ENCODE results near the gene CASP6.

CASP6 gene

DNA sequence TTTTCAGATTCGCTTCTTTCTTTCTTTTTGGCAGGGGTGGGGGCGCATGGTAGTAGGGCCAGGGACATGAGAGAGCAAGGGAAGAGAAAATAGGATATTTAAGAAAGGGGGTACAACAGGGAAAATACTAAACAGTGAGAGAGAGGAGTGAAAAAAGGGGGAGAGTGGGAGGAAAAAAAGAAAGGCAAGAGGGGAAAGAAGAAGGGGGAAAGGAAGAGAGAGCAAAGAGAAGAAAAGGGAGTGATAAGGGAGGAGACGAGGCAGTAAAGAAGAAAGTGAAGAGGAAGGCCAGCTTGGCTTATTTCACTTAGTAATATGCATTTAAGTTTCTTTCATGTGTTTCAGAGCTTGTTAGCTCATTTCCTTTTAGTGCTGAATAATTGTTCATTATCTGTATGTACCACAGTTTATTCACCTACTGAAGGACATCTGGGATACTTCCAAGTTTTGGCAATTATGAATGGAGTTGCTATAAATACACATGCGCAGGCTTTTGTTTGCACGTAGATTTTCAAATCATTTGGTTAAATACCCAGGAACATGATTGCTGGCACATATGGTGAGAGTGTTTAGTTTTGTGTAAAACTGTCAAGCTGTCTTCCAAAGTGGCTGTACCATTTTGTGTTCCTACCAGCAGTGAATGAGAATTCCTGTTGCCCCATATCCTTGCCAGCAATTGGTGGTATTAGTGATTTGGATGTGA, 37.3 kb downstream of the CASP6 start:
- DNase-seq = no peak

GRCh38 chr4:109662771-109663170, 40.5 kb downstream of the CASP6 start:
- no peak for DNase-seq

DNA sequence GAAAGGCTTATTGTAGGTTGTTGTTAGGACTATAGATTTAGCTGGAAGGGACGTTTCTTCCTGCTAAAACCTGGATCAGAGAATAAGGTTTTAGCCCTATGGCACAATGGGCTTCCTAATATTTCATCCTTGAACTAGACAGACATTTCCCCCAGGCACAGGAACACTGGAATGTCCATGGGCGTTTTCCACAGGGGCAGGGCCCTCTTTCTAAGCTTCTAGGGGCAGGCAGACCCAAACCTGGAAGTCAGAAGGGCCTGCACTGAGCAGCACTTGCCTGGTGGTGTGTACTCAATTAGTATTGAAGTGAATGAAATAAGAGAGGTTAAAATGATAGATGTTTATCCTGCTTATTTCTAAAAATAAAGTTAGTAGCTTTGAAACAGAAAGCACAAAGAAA, 41.1 kb downstream of the CASP6 start:
- DNase-seq = no peak

DNA sequence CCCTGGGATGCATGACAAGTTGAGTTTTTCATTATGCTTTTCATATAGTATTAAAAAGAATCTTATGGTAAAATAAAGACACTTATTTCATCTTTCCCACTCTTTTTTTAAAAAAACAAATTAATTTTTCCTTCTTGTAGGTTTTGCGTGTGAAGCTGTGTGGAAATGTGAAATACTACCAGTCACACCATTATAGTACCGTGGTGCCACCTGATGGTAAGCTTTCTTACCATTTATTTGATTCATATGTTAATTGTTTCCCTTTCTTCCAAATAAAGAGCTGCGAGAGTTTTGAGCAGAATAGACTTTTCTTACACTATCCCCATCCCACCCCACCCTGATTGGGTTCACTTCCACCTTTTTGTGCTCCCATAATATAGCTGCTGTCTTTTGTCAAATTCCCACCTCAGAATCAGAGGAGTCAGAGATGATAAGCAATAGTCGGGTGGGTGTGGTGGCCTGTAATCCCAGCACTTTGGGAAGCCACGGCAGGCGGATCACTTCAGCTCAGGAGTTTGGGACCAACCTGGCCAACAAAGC, 44.3 kb downstream of the CASP6 start:
- peak; percentile 3 for DNase-seq

DNA sequence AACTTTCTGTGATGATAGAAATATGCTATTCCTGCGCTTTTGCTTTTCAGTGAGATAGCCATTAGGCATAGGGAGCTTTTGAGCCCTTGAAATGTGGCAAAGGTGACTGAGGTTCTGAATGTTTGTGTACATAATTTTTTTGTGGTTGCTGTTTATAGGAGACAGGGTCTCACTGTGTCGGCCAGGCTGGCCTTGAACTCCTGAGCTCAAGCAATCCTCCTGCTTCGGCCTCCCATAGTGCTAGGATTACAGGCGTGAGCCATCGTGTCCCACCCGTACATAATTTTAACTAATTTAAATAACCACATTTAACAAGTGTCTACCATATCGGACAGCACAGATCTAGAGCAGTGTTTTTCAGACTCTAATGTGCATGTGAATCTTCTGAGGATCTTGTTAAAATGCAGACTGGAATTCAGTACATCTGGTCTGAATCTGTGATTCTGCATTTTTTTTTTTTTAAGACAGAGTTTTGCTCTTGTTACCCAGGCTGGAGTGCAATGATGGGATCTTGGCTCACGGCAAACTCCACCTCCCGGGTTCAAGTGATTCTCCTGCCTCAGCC, 45.3 kb downstream of the CASP6 start:
- DNase-seq = no peak

- DNase-seq = no peak
These were observed 47.8 kb downstream of the CASP6 start for GRCh38 chr4:109655396-109655795.

GRCh38 chr4:109649872-109650271, 53.4 kb downstream of the CASP6 start:
- no peak for DNase-seq

- no peak for DNase-seq
These were observed 54.2 kb downstream of the CASP6 start for GRCh38 chr4:109648997-109649575.

- DNase-seq = no peak
These were observed 54.8 kb downstream of the CASP6 start for GRCh38 chr4:109648266-109648996.

- no peak for DNase-seq
These were observed 57.2 kb downstream of the CASP6 start for GRCh38 chr4:109645874-109646710.

GRCh38 chr4:109640644-109641043, 62.6 kb downstream of the CASP6 start:
- DNase-seq = no peak
